HT-29 (cell line): Measurements from ENCODE around the gene GARNL3. TPM values are rescaled to one million over a fixed set of nuclear protein-coding genes. Genes with fewer than 3 reads are reported as not detected.

ENCODE experiments used
- DNase-seq: peaks from one replicate; pipeline ENCODE4 v3.0.0-alpha.2; 2015; ENCODE audit warnings: low spot score
- total RNA-seq: library from RNA; depleted of rRNA; stranded (reverse); fragments of >200 nt; shearing (Covaris generic); gene quantifications from 2 replicates; pipeline ENCODE4 v1.2.3, GENCODE V29; 2014; rRNA removed

GARNL3 gene
- total RNA-seq, 1 experiment from 2014 or later = 0.56 TPM

GRCh38 chr9:127430415-127430814 is 165.8 kb downstream of the GARNL3 start:
- DNase-seq = no peak

- DNase-seq = no peak
Observed at GRCh38 chr9:127437497-127438264, 173.1 kb downstream of the GARNL3 start.

GRCh38 chr9:127438394-127438793 is 173.8 kb downstream of the GARNL3 start:
- no peak for DNase-seq

Other genes starting within 250 kb of the GARNL3 start
- gene ANGPTL2, start 142.1 kb upstream of the GARNL3 start, total RNA-seq = 0.08 and 0.29 TPM in 2 replicates
- gene SLC2A8, start 132.4 kb downstream of the GARNL3 start, total RNA-seq = 36.2 and 37.5 TPM in 2 replicates
- gene ZNF79, start 159.6 kb downstream of the GARNL3 start, total RNA-seq = 5.6 and 9.3 TPM in 2 replicates
- gene RPL12, start 186.6 kb downstream of the GARNL3 start, total RNA-seq = 1,249 and 1,284 TPM in 2 replicates
- gene LRSAM1, start 186.7 kb downstream of the GARNL3 start, total RNA-seq = 14.9 and 20.6 TPM in 2 replicates